ENCODE measurements around the gene SLC15A3. TPM values are rescaled to one million over a fixed set of nuclear protein-coding genes. Genes with fewer than 3 reads are reported as not detected.

SLC15A3 gene
- polyA plus RNA-seq, 1 of the 3 experiments (the other 2 are of a cell fraction): not detected

DNA sequence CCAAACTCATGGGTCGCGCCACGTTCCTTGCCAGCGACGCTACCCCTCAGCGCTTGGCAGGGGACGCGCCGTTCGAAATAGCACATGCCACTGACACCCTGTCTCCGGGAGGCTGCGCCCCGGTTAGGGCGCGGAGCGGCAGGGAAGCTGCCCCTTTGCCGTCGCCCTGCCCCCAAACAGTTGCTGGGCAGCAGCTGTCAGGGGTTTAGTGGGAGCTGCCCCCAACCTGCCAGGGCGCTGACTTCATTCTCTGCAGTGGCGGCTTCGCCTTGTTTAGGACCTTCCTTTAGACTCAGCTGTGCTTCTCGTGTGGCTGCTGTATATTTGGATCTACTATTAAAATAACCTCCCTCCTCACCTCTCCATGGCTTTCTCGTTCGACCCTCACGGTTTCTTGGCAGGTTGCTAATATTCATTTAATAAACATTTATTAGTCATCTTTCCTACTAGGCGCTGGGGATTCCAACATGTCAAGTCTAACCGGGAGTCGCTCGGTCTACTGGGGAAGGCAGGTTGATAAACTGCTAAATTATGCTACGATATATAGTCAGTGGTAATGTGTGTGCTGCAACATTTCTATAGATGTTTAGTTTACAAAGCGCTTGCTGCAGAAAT is 37.2 kb downstream of the SLC15A3 start:
- TF ChIP-seq MXI1 (IDR thresholded peaks at IDR 0.05; ENCODE audit: low read depth, low read length) (peak; percentile 35; the same call in 1 of the 2 replicates), ELF1 (IDR thresholded peaks at IDR 0.05) (no peak)
- Histone ChIP-seq H3K4me3 (ENCODE audit: low read depth in 2 of 2, low read length in 1 of 2) (peak overlapping the region; percentile 80 to 87), H3K4me1 (ENCODE audit: control insufficient read depth in 1 of 2, insufficient read depth in 2 of 2, low read depth in 1 of 2, low read length in 1 of 2) (peaks cover 14 to 20% of the 10 kb centered on the region in 2 experiments; a peak in 2 of 4 replicates), H3K9me2 (no peaks in the 10 kb centered on the region), H2AFZ (ENCODE audit: low read depth) (peak overlapping the region; percentile 23; the same call in 1 of the 2 replicates), H3K9me3 (no peaks in the 10 kb centered on the region), H3K36me3 (replicated peaks in 1 of 2; ENCODE audit: control insufficient read depth in 1 of 2, insufficient read depth in 2 of 2, low read length in 1 of 2) (peaks cover 0 to 1% of the 10 kb centered on the region in 2 experiments), H3K27me3 (ENCODE audit: insufficient read depth) (no peaks in the 10 kb centered on the region; the same call in 1 of the 2 replicates), H3K27ac (ENCODE audit: low read depth in 2 of 2, low read length in 1 of 2) (peak overlapping the region; percentile 93 to 100), H3K4me2 (peak overlapping the region; percentile 98), H3F3A (replicated peaks; ENCODE audit: insufficient read depth) (no peaks in the 10 kb centered on the region), H3K9ac (peak overlapping the region; percentile 76), H3K79me2 (ENCODE audit: insufficient read depth) (peaks cover 43% of the 10 kb centered on the region), H4K20me1 (ENCODE audit: insufficient read depth) (no peaks in the 10 kb centered on the region; the same call in 1 of the 2 replicates)
- ChIA-PET POLR2A (interaction anchor here (2.0 to 2.1 kb wide), 2 partner anchors 9 kb away, joined by 5 to 8 read pairs; partner anchors contain the start of genes PRPF19 and TMEM132A), CTCF (interaction anchor here (0.7 to 3.9 kb wide), 10 partner anchors 9 to 272 kb away, joined by 3 to 38 read pairs (median 6); partner anchors contain the start of gene TMEM132A)
- peak; percentile 77 for DNase-seq
- WGBS (ENCODE audit: low lambda C conversion rate): 5% methylated on average over 17 of the region's 31 CpGs

DNA sequence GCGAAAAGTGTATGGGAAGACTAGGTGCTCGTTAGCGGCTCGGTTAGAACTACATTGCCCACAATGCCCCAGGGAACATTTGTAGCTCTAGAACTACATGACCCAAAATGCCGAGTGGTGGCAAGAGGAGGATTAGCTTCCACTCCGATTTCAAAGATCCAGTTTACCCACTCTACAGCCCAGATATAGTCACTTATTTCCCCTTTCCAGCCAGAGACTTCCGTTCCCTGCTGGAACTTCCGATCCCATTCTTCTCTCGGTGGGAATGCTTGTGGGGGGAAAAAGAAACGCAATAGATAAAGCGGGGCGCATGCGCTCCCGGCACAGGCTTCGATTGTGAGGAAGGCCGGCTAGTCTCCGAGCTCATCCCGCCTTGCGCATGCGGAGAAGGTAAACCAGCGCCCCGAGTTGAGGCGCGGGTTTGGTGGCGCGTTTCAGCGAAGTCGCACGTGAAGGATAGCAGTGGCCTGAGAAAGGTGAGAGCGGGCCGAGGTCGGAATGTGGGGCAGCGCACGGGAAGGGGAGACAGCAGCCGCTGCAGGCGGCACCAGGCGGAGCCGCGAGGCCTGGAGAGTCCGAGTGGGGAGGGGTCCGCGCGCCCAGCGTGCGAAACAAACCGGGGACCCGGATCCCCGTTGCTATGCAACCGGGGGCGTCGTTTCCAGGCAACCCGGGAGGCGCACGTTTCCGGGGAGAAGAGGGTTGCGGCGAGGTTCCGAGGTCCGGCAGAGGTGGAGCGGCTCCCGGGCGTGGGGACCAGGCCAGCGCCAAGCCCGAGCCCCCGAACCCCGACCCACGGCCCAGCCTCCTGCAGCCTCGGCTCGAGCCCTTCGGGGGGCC is 38.0 kb downstream of the SLC15A3 start, which contains the start of gene TMEM109:
Gene TMEM109, plus strand, starts transcription at position 366 of the 840 bp plus-strand sequence. CDS start 5,536 bp downstream, outside the sequence.
- POLR2A ChIA-PET: interaction anchor here (0.9 to 2.1 kb wide), 3 partner anchors 8 to 26 kb away, joined by 3 to 8 read pairs (median 5); partner anchors contain the start of genes PRPF19 and TMEM132A
- CTCF ChIA-PET: interaction anchor here (0.9 to 3.9 kb wide), 5 partner anchors 10 to 216 kb away, joined by 3 to 38 read pairs (median 6); partner anchors contain the start of gene TMEM132A
- DNase-seq: peak; percentile 94
- Histone ChIP-seq H3K9me3 (no peaks in the 10 kb centered on the region), H3K4me1 (ENCODE audit: control insufficient read depth in 1 of 2, insufficient read depth in 2 of 2, low read depth in 1 of 2, low read length in 1 of 2) (peaks cover 12 to 20% of the 10 kb centered on the region in 2 experiments; a peak in 2 of 4 replicates), H3K27ac (ENCODE audit: low read depth in 2 of 2, low read length in 1 of 2) (peak within 1 kb of the TSS; percentile 93 to 100), H3K27me3 (ENCODE audit: insufficient read depth) (no peaks in the 10 kb centered on the region; the same call in 1 of the 2 replicates), H3K79me2 (ENCODE audit: insufficient read depth) (peaks cover 35% of the 10 kb centered on the region), H3K4me2 (peak within 1 kb of the TSS; percentile 98), H3K36me3 (replicated peaks in 1 of 2; ENCODE audit: control insufficient read depth in 1 of 2, insufficient read depth in 2 of 2, low read length in 1 of 2) (no peaks in the 10 kb centered on the region), H3K9ac (peak within 1 kb of the TSS; percentile 76), H3K9me2 (no peaks in the 10 kb centered on the region), H3F3A (replicated peaks; ENCODE audit: insufficient read depth) (no peaks in the 10 kb centered on the region), H3K4me3 (ENCODE audit: low read depth in 2 of 2, low read length in 1 of 2) (peak within 1 kb of the TSS; percentile 80 to 87), H4K20me1 (ENCODE audit: insufficient read depth) (no peaks in the 10 kb centered on the region; the same call in 1 of the 2 replicates), H2AFZ (ENCODE audit: low read depth) (peak within 1 kb of the TSS; percentile 98)
- TF ChIP-seq, protein P1, sequence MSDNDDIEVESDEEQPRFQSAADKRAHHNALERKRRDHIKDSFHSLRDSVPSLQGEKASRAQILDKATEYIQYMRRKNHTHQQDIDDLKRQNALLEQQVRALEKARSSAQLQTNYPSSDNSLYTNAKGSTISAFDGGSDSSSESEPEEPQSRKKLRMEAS (IDR thresholded peaks at IDR 0.05; ENCODE audit: low read depth): peak; percentile 94
- TF ChIP-seq ZBTB33 (IDR thresholded peaks at IDR 0.05; ENCODE audit: borderline replicate concordance, low read depth) (no peak), YY1 (IDR thresholded peaks at IDR 0.05; ENCODE audit: low read depth) (0 out of 2 replicates have a peak, but pooled peaks have one; percentile 7), POLR2AphosphoS5 (IDR thresholded peaks at IDR 0.05; ENCODE audit: low read depth, low read length) (no peak), GABPA (IDR thresholded peaks at IDR 0.05; ENCODE audit: low read depth) (peak; percentile 72), NRF1 (IDR thresholded peaks at IDR 0.05; ENCODE audit: low read depth, low read length) (peak; percentile 97), FOXJ3 (CRISPR knock-in tag; IDR thresholded peaks at IDR 0.05) (peak; percentile 48; the same call in 1 of the 2 replicates), CHD2 (IDR thresholded peaks at IDR 0.05; ENCODE audit: low read length, partially characterized antibody) (peak; percentile 87)
- 3% methylated on average over 38 of the region's 70 CpGs for WGBS (ENCODE audit: low lambda C conversion rate)

Measured in SK-N-SH (cell line).